ENCODE measurements around the gene HLA-DQA1. TPM values are rescaled to one million over a fixed set of nuclear protein-coding genes. Genes with fewer than 3 reads are reported as not detected.

HLA-DQA1 gene
- total and polyA plus RNA-seq, 2 experiments from 2014 or later, result 0.42 TPM; not detected in 1

DNA sequence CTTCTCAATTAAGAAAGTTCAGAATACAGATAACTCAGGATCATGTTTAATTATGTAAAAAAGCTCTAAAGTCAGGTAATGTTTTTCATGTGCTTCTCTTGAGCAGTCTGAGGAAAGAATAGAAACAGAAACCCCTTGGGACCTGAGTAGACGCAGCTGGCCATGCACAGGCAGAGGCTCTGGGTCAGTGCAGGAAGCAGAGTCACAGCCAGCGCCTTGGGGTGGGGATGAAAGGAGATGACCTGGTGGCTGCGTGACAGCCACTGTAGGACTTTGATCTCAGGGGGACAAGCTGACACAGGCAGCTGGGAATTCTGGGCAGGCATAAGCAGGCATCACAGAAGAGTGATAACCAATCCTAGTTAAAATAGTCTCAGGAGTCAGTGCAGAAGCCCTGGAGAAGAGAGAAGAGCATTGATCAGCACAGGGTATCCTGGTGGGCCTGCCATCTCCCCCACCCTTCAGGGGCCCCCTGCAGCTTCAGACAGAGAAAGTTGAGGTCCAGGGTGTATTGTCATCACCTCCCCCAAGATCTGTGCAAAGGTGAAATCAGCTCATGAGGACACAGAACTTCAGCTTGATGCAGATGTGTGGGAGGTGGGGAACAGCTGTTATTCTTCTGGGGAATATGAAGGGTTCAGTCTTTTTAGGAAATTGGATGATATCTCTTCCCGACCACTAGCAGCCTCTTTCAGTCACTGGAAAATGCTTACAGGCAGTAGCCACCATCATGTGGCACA, 22.8 kb downstream of the HLA-DQA1 start:
- H2AFZ ChIP-seq, result no peak overlapping the region
- H3K36me3 ChIP-seq (ENCODE audit: insufficient read depth), result no peaks in the 10 kb centered on the region
- no peak overlapping the region for H3K4me2 ChIP-seq
- H4K20me1 ChIP-seq (replicated peaks; ENCODE audit: insufficient read depth), result no peaks in the 10 kb centered on the region
- no peaks in the 10 kb centered on the region for H3K79me2 ChIP-seq (replicated peaks; ENCODE audit: insufficient read depth)
- no peaks in the 10 kb centered on the region for H3F3A ChIP-seq (replicated peaks; ENCODE audit: low read depth)
- Mint-ChIP-seq H3K27me3 (ENCODE audit: insufficient read depth, low read depth, poor library complexity) (peaks cover 14% of the 10 kb centered on the region), H3K27ac (no peak overlapping the region), H3K4me1 (peaks cover 46% of the 10 kb centered on the region), H3K9me3 (no peaks in the 10 kb centered on the region; the same call in 2 of the 3 replicates), H3K36me3 (ENCODE audit: low read depth) (peaks cover 55% of the 10 kb centered on the region), H3K4me3 (no peak overlapping the region)
- DNase-seq (ENCODE audit: low spot score) (no peak), ATAC-seq (no peak)
- H3K4me1 ChIP-seq (ENCODE audit: insufficient read depth), result no peaks in the 10 kb centered on the region
- no peak overlapping the region for H3K27ac ChIP-seq (ENCODE audit: low read depth)
- no peaks in the 10 kb centered on the region for H3K9me2 ChIP-seq (ENCODE audit: insufficient read depth)
- TF ChIP-seq EZH2phosphoT487 (IDR thresholded peaks at IDR 0.05; ENCODE audit: unreplicated experiment), result no peak
- TF ChIP-seq ZNF114 (CRISPR knock-in tag; IDR thresholded peaks at IDR 0.05), result no peak
- TF ChIP-seq POLR2AphosphoS5 (IDR thresholded peaks at IDR 0.05; ENCODE audit: low read depth), result no peak
- peaks cover 20% of the 10 kb centered on the region for H3K27me3 ChIP-seq (ENCODE audit: insufficient read depth)
- H3K4me3 ChIP-seq, result no peak overlapping the region

DNA sequence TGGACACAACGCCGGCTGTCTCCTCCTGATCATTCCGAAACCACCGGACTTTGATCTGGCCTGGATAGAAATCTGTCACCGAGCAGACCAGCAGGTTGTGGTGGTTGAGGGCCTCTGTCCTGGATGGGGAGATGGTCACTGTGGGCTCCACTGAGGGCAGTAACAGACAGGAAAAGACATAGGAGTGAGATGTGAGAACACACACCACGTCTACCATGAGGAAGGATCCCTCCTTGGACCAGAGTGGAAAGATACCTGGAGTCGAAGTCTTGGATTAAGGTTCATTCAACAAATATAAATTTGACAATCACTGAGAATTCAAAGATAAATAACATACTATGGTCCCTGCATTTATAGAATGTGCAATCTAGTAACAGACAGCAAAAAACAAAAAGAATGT, 24.9 kb downstream of the HLA-DQA1 start:
- no peak overlapping the region for H3K27ac Mint-ChIP-seq
- Histone ChIP-seq H3K27ac (ENCODE audit: low read depth) (no peak overlapping the region), H3K36me3 (ENCODE audit: insufficient read depth) (no peaks in the 10 kb centered on the region), H3K4me3 (no peak overlapping the region), H2AFZ (no peak overlapping the region), H3K79me2 (replicated peaks; ENCODE audit: insufficient read depth) (no peaks in the 10 kb centered on the region), H3K4me1 (ENCODE audit: insufficient read depth) (no peaks in the 10 kb centered on the region), H3K9me2 (ENCODE audit: insufficient read depth) (no peaks in the 10 kb centered on the region), H4K20me1 (replicated peaks; ENCODE audit: insufficient read depth) (no peaks in the 10 kb centered on the region), H3K27me3 (ENCODE audit: insufficient read depth) (peaks cover 33% of the 10 kb centered on the region), H3K4me2 (no peak overlapping the region), H3F3A (replicated peaks; ENCODE audit: low read depth) (no peaks in the 10 kb centered on the region)
- TF ChIP-seq NANOG (IDR thresholded peaks at IDR 0.05; ENCODE audit: borderline replicate concordance), result no peak
- TF ChIP-seq POLR2AphosphoS5 (IDR thresholded peaks at IDR 0.05; ENCODE audit: low read depth), result no peak
- no peak for TF ChIP-seq EZH2 (IDR thresholded peaks at IDR 0.05; ENCODE audit: low read depth, unreplicated experiment)
- TF ChIP-seq, protein P1, sequence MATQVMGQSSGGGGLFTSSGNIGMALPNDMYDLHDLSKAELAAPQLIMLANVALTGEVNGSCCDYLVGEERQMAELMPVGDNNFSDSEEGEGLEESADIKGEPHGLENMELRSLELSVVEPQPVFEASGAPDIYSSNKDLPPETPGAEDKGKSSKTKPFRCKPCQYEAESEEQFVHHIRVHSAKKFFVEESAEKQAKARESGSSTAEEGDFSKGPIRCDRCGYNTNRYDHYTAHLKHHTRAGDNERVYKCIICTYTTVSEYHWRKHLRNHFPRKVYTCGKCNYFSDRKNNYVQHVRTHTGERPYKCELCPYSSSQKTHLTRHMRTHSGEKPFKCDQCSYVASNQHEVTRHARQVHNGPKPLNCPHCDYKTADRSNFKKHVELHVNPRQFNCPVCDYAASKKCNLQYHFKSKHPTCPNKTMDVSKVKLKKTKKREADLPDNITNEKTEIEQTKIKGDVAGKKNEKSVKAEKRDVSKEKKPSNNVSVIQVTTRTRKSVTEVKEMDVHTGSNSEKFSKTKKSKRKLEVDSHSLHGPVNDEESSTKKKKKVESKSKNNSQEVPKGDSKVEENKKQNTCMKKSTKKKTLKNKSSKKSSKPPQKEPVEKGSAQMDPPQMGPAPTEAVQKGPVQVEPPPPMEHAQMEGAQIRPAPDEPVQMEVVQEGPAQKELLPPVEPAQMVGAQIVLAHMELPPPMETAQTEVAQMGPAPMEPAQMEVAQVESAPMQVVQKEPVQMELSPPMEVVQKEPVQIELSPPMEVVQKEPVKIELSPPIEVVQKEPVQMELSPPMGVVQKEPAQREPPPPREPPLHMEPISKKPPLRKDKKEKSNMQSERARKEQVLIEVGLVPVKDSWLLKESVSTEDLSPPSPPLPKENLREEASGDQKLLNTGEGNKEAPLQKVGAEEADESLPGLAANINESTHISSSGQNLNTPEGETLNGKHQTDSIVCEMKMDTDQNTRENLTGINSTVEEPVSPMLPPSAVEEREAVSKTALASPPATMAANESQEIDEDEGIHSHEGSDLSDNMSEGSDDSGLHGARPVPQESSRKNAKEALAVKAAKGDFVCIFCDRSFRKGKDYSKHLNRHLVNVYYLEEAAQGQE (IDR thresholded peaks at IDR 0.05; ENCODE audit: unreplicated experiment), result no peak
- TF ChIP-seq, protein P2, sequence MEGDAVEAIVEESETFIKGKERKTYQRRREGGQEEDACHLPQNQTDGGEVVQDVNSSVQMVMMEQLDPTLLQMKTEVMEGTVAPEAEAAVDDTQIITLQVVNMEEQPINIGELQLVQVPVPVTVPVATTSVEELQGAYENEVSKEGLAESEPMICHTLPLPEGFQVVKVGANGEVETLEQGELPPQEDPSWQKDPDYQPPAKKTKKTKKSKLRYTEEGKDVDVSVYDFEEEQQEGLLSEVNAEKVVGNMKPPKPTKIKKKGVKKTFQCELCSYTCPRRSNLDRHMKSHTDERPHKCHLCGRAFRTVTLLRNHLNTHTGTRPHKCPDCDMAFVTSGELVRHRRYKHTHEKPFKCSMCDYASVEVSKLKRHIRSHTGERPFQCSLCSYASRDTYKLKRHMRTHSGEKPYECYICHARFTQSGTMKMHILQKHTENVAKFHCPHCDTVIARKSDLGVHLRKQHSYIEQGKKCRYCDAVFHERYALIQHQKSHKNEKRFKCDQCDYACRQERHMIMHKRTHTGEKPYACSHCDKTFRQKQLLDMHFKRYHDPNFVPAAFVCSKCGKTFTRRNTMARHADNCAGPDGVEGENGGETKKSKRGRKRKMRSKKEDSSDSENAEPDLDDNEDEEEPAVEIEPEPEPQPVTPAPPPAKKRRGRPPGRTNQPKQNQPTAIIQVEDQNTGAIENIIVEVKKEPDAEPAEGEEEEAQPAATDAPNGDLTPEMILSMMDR (conservative IDR thresholded peaks at IDR 0.05; ENCODE audit: low read depth in 2 of 2), result no peak
- no peak for TF ChIP-seq ZNF331 (CRISPR knock-in tag; IDR thresholded peaks at IDR 0.05; ENCODE audit: low read depth)
- TF ChIP-seq, protein P3, sequence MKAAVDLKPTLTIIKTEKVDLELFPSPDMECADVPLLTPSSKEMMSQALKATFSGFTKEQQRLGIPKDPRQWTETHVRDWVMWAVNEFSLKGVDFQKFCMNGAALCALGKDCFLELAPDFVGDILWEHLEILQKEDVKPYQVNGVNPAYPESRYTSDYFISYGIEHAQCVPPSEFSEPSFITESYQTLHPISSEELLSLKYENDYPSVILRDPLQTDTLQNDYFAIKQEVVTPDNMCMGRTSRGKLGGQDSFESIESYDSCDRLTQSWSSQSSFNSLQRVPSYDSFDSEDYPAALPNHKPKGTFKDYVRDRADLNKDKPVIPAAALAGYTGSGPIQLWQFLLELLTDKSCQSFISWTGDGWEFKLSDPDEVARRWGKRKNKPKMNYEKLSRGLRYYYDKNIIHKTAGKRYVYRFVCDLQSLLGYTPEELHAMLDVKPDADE (IDR thresholded peaks at IDR 0.05), result no peak
- H3K36me3 Mint-ChIP-seq (ENCODE audit: low read depth), result peaks cover 55% of the 10 kb centered on the region
- no peaks in the 10 kb centered on the region; the same call in 2 of the 3 replicates for H3K9me3 Mint-ChIP-seq
- peaks cover 42% of the 10 kb centered on the region for H3K4me1 Mint-ChIP-seq
- ATAC-seq (no peak), DNase-seq (ENCODE audit: low spot score) (no peak)
- H3K4me3 Mint-ChIP-seq, result no peak overlapping the region
- H3K27me3 Mint-ChIP-seq (ENCODE audit: insufficient read depth, low read depth, poor library complexity), result peaks cover 29% of the 10 kb centered on the region

Data from GM23338 (cell line).